COLO668 (cell line): ENCODE data around the gene TRAM2.

ENCODE experiments used
- DNase-seq: peaks from one replicate; lab custom pipeline; 2025; ENCODE audit not compliant: unreplicated experiment; lab: John Stamatoyannopoulos, UW

TRAM2 gene

GRCh38 chr6:52533491-52533890, 43.4 kb downstream of the TRAM2 start:
- no peak for DNase-seq

DNA sequence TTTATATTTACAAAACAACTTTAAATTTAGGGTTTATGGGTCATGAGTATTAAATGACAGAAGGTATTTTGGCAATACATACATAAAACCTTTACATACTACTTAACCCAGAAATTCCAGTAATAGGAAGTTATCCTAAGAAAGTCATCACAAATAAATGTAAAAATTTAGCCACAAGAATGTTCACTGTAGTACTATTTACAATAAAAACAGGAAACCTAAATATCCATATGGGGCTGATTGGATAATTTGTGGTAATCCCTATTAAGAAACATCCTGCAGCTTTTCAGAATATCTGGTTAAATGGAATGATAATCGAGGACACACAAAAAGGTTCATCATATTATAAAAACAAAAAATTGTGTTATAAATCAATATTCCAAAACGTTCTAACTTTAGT, 44.4 kb downstream of the TRAM2 start:
- DNase-seq, result no peak

DNA sequence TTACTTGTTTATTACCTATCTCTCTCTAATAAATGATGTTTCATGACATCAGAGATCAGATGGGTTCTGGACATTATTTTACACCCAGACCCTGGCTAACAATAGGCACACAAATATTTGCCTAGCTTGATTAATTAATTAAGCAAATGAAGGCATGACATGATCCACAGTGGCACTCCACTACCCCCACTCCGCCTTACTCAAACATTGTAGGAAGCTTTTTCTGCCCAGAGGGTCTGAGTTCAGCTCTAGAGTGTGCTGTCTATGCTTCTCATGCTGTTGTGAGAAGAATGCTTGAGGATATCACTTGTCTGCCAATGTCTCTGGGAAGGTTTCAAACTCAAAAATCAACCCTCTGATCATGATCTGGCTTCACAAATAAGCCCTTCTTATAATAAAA, 45.0 kb downstream of the TRAM2 start:
- DNase-seq, result no peak

- DNase-seq, result no peak
Measured at GRCh38 chr6:52531396-52531795, 45.5 kb downstream of the TRAM2 start.

GRCh38 chr6:52530351-52530750, 46.5 kb downstream of the TRAM2 start:
- no peak for DNase-seq

DNA sequence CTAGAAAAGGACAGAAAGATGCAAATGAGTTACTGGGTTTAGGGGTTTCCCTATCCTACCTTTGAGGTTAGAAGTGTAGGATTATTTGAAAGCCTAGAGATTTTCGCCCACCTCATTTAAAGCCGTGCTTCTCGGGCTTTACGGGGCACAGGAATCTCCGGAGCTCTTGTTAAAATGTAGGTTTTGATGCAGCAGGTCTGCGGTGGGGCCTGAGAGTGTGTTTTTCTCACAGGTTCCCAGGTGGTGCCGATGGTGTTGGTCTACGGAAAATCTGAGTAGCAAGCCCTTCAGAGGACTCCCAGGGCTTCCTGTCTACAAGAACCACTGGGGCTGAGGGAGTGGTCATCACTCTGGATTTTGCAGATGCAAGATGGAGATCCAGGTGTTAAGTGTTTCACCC, 47.5 kb downstream of the TRAM2 start:
- no peak for DNase-seq

- no peak for DNase-seq
Measured at GRCh38 chr6:52527436-52527835, 49.4 kb downstream of the TRAM2 start.

- DNase-seq, result no peak
Measured at GRCh38 chr6:52526634-52527033, 50.2 kb downstream of the TRAM2 start.

DNA sequence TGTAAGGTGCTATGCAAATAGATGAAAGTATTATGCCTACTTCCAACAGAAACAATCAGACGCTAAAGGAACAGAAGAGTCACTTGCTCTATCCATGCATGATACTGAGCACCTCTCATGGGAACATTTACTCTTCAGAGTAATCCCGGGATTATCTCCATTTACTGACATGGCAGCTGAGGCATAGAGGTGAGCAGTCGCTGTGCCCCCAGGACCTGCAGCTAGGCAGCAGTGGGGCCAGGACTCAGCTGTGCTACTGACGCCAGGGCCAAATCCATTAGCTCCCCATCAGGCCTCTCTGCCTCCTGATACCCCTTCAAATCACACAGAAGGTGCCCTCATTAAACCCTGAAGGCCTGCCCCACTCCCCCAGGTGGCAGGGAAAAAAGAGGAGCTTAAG, 51.9 kb downstream of the TRAM2 start:
- no peak for DNase-seq

DNA sequence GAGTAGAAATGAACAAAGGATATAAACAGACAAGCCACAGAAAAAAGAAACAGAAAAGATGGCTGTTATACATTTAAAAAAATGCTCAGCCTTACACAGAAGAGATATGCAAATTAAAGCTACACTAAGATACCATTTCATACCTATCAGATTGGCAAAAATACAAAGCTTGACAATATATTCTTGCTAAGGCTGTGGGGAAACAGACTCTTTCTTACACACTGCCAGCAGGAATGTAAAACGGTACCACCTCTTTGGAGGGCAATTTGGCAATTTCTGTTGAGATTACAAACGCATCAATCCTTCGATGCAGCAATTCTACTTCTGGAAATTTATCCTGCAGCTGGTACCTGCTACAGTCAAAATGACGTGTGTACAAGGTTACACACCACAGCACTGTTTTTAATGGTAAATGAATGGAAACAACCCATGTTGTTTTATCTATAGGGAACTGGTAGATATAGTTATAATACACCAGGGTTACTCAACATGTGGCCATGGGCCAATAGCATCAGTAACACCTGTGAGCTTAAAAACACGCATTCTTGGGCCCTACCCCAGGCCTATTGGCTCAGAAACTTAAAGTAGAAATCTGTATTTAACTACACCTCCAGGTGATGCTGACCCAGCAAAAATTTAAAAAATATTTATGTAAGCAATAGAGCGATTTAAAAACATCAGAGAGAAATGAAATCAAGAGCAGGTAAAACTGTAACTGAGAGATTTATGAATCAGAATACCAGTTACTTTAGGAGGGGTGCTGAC, 53.3 kb downstream of the TRAM2 start:
- DNase-seq, result no peak

- no peak for DNase-seq
Measured at GRCh38 chr6:52522655-52523054, 54.2 kb downstream of the TRAM2 start.

DNA sequence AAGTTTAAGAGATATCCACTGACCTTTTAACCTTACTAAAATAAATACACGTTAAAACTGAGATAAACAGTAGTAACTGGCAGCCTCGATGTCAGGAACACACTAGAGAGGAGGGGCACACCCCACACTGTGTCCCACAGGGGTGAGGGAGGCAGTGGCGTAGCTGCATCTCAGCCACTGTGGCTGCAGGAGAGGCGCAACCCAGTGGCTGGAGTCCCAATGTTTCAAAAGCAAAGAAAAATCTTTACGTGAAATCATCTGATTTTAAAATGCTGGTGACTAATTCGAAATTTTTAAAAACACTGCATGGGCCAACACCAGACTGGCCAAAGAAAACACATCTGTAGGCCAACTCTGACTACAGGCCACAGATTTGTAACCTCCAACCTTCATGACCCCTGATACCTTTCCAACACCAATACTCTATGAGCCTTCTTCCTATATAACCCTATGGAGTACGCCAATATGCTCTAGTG, 54.7 kb downstream of the TRAM2 start:
- DNase-seq, result no peak

DNA sequence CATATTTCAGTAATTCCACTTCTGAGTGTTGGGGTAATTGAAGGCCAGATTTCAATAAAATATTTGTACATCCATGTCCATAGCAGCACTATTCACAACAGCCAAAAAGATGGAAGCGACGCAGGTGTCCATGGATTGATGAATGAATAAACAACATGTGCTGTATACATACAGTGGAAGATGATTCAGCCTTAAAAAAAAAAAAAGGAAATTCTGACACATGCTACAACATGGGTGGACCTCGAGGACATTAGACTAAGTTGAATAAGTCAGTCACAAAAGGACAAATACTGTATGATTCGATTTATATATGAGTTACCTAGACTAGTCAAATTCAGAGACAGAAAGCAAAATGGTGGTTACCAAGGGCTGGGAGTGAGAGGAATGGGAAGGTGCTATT, 57.2 kb downstream of the TRAM2 start:
- DNase-seq, result no peak

DNA sequence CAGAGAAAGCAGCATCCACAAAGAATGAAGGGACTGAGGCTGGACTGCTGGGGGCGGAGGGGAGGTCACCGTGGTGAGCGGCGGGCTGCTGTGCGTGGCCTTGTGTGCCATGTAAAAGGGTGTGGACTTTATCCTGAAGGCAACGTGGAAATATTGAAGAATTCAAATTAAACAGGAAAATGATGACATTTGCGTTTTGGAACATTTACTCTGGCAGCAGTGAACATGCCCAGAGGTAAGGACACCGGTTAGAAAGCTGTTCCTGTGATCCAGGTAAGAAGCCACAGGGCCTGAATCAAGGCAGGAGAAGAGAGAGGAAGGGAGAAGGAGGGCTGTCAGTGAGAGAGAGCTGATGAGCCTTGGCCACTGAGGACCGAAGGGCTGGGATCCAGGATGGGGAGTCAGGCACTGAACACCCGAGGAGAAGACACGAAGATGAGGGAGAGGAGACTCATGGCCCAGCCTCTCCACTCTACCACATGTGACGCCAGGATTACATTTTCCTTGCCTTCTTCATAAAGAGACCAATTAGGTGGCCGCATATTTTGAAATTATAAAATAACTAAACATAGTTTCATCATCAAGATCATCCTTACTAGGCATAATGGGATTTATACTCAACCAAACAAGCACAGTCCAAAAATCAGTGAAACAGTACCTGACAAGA, 58.4 kb downstream of the TRAM2 start:
- no peak for DNase-seq

DNA sequence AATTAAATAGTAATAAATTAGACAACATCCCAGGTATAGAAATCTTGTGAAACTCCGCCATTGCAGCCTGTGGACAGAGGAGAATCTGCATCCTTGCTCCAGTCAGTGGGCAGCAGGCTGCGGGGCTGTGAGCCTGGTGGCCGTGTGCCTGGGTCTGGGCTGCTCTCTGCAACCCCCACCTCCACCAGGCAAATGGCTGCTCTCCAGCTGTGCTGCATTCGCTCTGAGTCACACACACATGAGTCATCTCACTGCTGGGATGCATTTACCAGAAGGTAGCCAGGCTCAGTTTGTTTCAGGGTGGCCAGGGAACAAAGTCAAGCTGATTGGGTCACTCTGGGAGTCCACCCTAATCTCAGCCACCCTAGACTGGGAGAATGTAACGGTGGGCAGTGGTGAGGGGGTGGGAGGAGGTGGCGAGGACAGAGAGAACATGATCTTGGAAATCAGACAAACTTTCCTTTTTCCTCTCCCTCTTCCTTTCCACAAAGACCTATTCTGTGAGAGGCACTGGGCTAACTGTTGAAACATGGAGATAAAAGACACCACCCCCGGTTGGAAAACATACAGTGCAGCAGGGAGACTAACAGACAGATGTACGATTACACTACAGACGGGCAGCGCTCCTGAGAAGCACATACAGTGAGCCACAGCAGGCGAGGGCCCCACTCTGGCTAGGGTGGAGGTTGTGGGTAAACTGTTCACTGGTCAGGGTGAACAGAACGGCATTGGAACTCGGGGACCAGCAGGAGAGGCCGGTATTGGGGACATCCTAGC, 59.2 kb downstream of the TRAM2 start:
- peak; percentile 45 for DNase-seq

DNA sequence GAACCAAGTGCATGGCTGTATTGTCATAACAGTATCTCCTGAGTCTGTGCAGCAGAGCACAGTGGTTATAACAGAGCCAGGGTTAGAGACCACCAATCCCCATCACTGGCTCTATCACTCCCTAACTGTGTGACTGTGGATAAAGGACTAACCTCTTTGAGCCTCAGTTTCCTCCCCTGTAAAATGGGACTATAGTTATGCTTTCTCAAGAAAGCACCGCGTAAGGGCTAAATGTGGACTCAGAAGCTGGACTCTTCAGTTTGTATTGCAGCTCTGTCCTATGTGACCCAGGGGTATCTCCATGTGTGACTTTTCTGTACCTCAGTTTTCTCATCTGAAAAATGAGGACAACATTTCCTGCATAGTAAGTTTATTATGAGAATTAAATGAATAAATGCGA, 59.9 kb downstream of the TRAM2 start:
- DNase-seq, result no peak

DNA sequence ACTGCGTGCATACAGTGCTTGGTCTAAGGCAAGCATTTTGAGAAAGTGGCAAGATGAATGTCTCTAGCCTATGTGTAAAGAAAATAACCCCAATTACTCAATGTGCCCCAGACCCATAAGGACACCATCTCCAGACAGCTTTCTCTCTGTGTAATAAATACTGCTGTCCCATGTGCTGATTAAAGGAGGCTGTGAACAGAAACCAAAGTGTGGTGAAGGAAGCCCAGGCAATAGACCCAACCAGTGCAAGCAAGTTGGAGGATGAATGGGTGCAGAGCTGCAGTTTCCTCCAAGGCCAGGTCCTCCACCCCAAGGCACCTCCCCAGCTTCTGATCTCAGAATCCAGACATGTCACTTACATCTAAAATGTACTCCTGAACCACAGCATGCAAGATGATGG, 60.6 kb downstream of the TRAM2 start:
- no peak for DNase-seq

DNA sequence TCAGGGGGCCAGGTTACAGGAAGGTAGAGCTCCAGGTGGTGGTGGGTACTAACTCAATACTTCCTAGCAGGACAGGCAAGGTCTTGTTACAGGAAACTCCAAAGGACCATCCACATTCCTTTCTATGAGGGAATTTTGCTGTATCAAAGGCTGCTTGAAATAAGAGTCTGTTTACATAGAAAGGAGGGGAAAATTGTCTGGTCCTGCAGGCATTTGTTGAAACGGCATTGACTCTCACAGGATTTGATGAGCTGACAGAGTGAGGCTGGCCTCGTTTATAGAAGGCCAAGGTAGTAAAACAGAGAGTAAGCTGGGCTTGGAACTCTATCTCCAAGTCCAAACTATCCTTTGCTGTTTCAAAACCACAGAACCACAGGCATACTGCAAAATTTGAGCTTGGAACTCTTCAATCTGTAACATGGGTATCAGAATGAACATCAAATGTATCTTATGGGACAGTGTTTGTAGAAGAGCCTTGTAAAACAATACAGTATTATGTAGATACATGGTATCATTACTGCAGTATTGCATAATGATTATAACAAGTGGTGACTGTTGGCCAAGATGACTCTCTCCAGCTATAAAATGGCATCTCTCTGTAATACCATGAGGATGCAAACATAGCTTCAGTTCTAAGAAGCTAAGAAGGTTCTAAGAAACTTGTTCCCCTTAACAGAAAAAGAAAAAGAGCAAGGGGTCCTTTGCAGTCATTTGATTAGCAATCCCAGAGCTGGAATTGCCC, 61.5 kb downstream of the TRAM2 start:
- DNase-seq, result no peak

DNA sequence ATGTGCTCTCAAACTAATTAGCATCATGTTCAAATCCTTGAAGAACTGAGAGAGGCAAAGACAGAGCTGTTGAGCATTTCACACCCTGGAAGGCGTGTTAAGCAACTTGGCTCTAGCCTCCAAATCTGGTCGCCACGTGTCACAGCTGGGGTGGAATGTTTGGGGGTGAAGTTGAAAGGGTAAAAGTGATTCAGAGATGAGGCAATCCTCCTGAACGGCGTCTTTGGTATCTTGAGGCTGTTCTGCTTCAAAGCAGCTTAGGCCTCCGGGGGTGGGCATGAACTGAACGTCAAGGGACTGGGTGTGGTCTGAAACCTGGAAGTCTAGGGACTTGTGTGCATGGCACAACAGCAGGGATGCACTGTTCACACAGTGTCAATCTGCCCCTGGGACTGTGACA, 62.3 kb downstream of the TRAM2 start:
- DNase-seq, result no peak

GRCh38 chr6:52513896-52514295, 63.0 kb downstream of the TRAM2 start:
- no peak for DNase-seq

GRCh38 chr6:52513464-52513863, 63.4 kb downstream of the TRAM2 start:
- DNase-seq, result no peak
